A673 (cell line): ENCODE results near the gene ARHGAP8.

Experiments
- CTCF ChIP-seq: fragments of 300-800, 200-600 bp; sonication (generic); conservative IDR thresholded peaks from 2 replicates; pipeline ENCODE4 v1.5.1; 2017; ENCODE audit warnings: low read depth, mild to moderate bottlenecking, antibody characterized with exemption, low read length, moderate library complexity, mixed read lengths
- EZH2 ChIP-seq: fragments of 200-600 bp; sonication (generic); IDR thresholded peaks from 2 replicates; pipeline ENCODE4 v1.6.1; 2017; ENCODE audit warnings: borderline replicate concordance, low read depth, mild to moderate bottlenecking, mixed read lengths, antibody characterized with exemption, low read length; ENCODE audit not compliant: poor library complexity, severe bottlenecking

GRCh38 chr22:44823396-44823795 is 71.0 kb downstream of the ARHGAP8 start:
- no peak for TF ChIP-seq EZH2
- TF ChIP-seq CTCF: no peak
